ENCODE measurements around the gene CSAG3. TPM values are rescaled to one million over a fixed set of nuclear protein-coding genes. Genes with fewer than 3 reads are reported as not detected.
"Not testable (repeated sequence)": the region's sequence is repeated elsewhere in the genome, so short reads cannot be mapped to it uniquely, and the experiment has no call there.

CSAG3 gene
- total RNA-seq, 1 experiment from 2014 or later: not detected

GRCh38 chrX:152735860-152736511, 23.0 kb upstream of the CSAG3 start:
- H3K27me3 ChIP-seq (ENCODE audit: low read length): no peaks in the 10 kb centered on the region
- no peaks in the 10 kb centered on the region for H3K36me3 ChIP-seq (ENCODE audit: insufficient read depth, low read length)
- no peaks in the 10 kb centered on the region for H3K4me1 ChIP-seq (ENCODE audit: low read length)
- no peak overlapping the region for H3K9ac ChIP-seq (ENCODE audit: low read length)
- no peak for DNase-seq
- H3K9me2 ChIP-seq (replicated peaks; ENCODE audit: insufficient read depth, low read length): no peaks in the 10 kb centered on the region
- H2AFZ ChIP-seq (ENCODE audit: low read length): no peak overlapping the region
- H4K20me1 ChIP-seq (ENCODE audit: insufficient read depth, low read depth, low read length): no peaks in the 10 kb centered on the region
- no peak overlapping the region for H3K4me3 ChIP-seq (ENCODE audit: low read length)
- H3K9me3 ChIP-seq (ENCODE audit: low read length): no peaks in the 10 kb centered on the region
- H3K79me2 ChIP-seq (ENCODE audit: low read length): no peaks in the 10 kb centered on the region
- no peak overlapping the region for H3K4me2 ChIP-seq (ENCODE audit: low read depth, low read length, poor library complexity, severe bottlenecking)
- H3K27ac ChIP-seq (ENCODE audit: low read length): no peak overlapping the region

DNA sequence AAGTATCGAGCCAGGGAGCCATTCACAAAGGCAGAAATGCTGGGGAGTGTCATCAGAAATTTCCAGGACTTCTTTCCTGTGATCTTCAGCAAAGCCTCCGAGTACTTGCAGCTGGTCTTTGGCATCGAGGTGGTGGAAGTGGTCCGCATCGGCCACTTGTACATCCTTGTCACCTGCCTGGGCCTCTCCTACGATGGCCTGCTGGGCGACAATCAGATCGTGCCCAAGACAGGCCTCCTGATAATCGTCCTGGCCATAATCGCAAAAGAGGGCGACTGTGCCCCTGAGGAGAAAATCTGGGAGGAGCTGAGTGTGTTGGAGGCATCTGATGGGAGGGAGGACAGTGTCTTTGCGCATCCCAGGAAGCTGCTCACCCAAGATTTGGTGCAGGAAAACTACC, 22.5 kb upstream of the CSAG3 start:
- not testable (repeated sequence) for H3K36me3 ChIP-seq (ENCODE audit: insufficient read depth, low read length); H3K27me3 ChIP-seq (ENCODE audit: low read length); H3K9ac ChIP-seq (ENCODE audit: low read length); H3K4me1 ChIP-seq (ENCODE audit: low read length); H2AFZ ChIP-seq (ENCODE audit: low read length); H3K9me2 ChIP-seq (replicated peaks; ENCODE audit: insufficient read depth, low read length); H3K9me3 ChIP-seq (ENCODE audit: low read length); H3K79me2 ChIP-seq (ENCODE audit: low read length); H3K27ac ChIP-seq (ENCODE audit: low read length); H4K20me1 ChIP-seq (ENCODE audit: insufficient read depth, low read depth, low read length); H3K4me3 ChIP-seq (ENCODE audit: low read length); H3K4me2 ChIP-seq (ENCODE audit: low read depth, low read length, poor library complexity, severe bottlenecking); DNase-seq

GRCh38 chrX:152738560-152738959, 20.5 kb upstream of the CSAG3 start:
- H3K4me3 ChIP-seq (ENCODE audit: low read length): no peak overlapping the region
- no peaks in the 10 kb centered on the region for H3K9me3 ChIP-seq (ENCODE audit: low read length)

GRCh38 chrX:152753686-152754650, 5.0 kb upstream of the CSAG3 start, which contains the start of gene MAGEA2:
Gene MAGEA2, minus strand, starts transcription at chrX:152753842. Its CDS starts 2,479 bp downstream, at chrX:152751363.
- H3K27ac ChIP-seq (ENCODE audit: low read length); H3K27me3 ChIP-seq (ENCODE audit: low read length); H3K4me1 ChIP-seq (ENCODE audit: low read length); H3K9ac ChIP-seq (ENCODE audit: low read length); H3K4me2 ChIP-seq (ENCODE audit: low read depth, low read length, poor library complexity, severe bottlenecking); H3K4me3 ChIP-seq (ENCODE audit: low read length); H3K79me2 ChIP-seq (ENCODE audit: low read length); H3K9me2 ChIP-seq (replicated peaks; ENCODE audit: insufficient read depth, low read length); H2AFZ ChIP-seq (ENCODE audit: low read length); H3K36me3 ChIP-seq (ENCODE audit: insufficient read depth, low read length); H4K20me1 ChIP-seq (ENCODE audit: insufficient read depth, low read depth, low read length); H3K9me3 ChIP-seq (ENCODE audit: low read length); DNase-seq: not testable (repeated sequence)

More at GRCh38 chrX:152738560-152738959, 20.5 kb upstream of the CSAG3 start:
- H3K4me2 ChIP-seq (ENCODE audit: low read depth, low read length, poor library complexity, severe bottlenecking): no peak overlapping the region
- H3K27me3 ChIP-seq (ENCODE audit: low read length): no peaks in the 10 kb centered on the region
- no peaks in the 10 kb centered on the region for H3K4me1 ChIP-seq (ENCODE audit: low read length)
- H3K9me2 ChIP-seq (replicated peaks; ENCODE audit: insufficient read depth, low read length): no peaks in the 10 kb centered on the region
- DNase-seq: no peak
- no peak overlapping the region for H3K27ac ChIP-seq (ENCODE audit: low read length)
- no peak overlapping the region for H2AFZ ChIP-seq (ENCODE audit: low read length)
- H4K20me1 ChIP-seq (ENCODE audit: insufficient read depth, low read depth, low read length): no peaks in the 10 kb centered on the region
- H3K79me2 ChIP-seq (ENCODE audit: low read length): no peaks in the 10 kb centered on the region
- no peak overlapping the region for H3K9ac ChIP-seq (ENCODE audit: low read length)
- H3K36me3 ChIP-seq (ENCODE audit: insufficient read depth, low read length): no peaks in the 10 kb centered on the region

GRCh38 chrX:152754871-152755270, 4.1 kb upstream of the CSAG3 start:
- not testable (repeated sequence) for H3K4me1 ChIP-seq (ENCODE audit: low read length); H2AFZ ChIP-seq (ENCODE audit: low read length); H3K9me2 ChIP-seq (replicated peaks; ENCODE audit: insufficient read depth, low read length); H3K4me2 ChIP-seq (ENCODE audit: low read depth, low read length, poor library complexity, severe bottlenecking); H3K9ac ChIP-seq (ENCODE audit: low read length); DNase-seq; H3K9me3 ChIP-seq (ENCODE audit: low read length); H3K4me3 ChIP-seq (ENCODE audit: low read length); H3K27me3 ChIP-seq (ENCODE audit: low read length); H3K36me3 ChIP-seq (ENCODE audit: insufficient read depth, low read length); H3K27ac ChIP-seq (ENCODE audit: low read length); H3K79me2 ChIP-seq (ENCODE audit: low read length); H4K20me1 ChIP-seq (ENCODE audit: insufficient read depth, low read depth, low read length)

DNA sequence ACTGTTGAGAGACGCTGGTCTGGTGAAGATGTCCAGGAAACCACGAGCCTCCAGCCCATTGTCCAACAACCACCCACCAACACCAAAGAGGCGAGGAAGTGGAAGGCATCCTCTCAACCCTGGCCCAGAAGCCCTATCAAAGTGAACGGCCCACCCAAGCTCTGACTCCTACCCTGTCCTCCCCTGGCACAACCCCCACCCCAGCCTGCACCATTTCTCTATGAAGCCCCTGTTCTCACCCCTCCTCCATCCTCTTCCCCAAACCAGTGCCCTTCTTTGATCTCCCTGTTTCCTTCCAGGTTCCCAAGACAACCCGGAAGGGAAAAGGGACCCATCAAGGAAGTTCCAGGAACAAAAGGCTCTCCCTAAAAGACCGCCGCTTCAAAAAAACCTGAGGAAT, 526 bp downstream of the CSAG3 start:
- H3K79me2 ChIP-seq (ENCODE audit: low read length); H3K4me2 ChIP-seq (ENCODE audit: low read depth, low read length, poor library complexity, severe bottlenecking); H4K20me1 ChIP-seq (ENCODE audit: insufficient read depth, low read depth, low read length); H3K9me2 ChIP-seq (replicated peaks; ENCODE audit: insufficient read depth, low read length); H3K36me3 ChIP-seq (ENCODE audit: insufficient read depth, low read length); H3K27me3 ChIP-seq (ENCODE audit: low read length); H3K4me1 ChIP-seq (ENCODE audit: low read length); DNase-seq; H3K27ac ChIP-seq (ENCODE audit: low read length); H3K4me3 ChIP-seq (ENCODE audit: low read length); H3K9ac ChIP-seq (ENCODE audit: low read length); H3K9me3 ChIP-seq (ENCODE audit: low read length); H2AFZ ChIP-seq (ENCODE audit: low read length): not testable (repeated sequence)

GRCh38 chrX:152761582-152761981, 2.6 kb downstream of the CSAG3 start:
- H4K20me1 ChIP-seq (ENCODE audit: insufficient read depth, low read depth, low read length); H3K9ac ChIP-seq (ENCODE audit: low read length); H3K36me3 ChIP-seq (ENCODE audit: insufficient read depth, low read length); DNase-seq; H3K27ac ChIP-seq (ENCODE audit: low read length); H3K9me3 ChIP-seq (ENCODE audit: low read length); H2AFZ ChIP-seq (ENCODE audit: low read length); H3K4me2 ChIP-seq (ENCODE audit: low read depth, low read length, poor library complexity, severe bottlenecking); H3K4me1 ChIP-seq (ENCODE audit: low read length); H3K79me2 ChIP-seq (ENCODE audit: low read length); H3K9me2 ChIP-seq (replicated peaks; ENCODE audit: insufficient read depth, low read length); H3K27me3 ChIP-seq (ENCODE audit: low read length); H3K4me3 ChIP-seq (ENCODE audit: low read length): not testable (repeated sequence)

GRCh38 chrX:152766562-152766961, 7.5 kb downstream of the CSAG3 start:
- H3K27me3 ChIP-seq (ENCODE audit: low read length); H3K9me3 ChIP-seq (ENCODE audit: low read length); DNase-seq; H3K36me3 ChIP-seq (ENCODE audit: insufficient read depth, low read length); H2AFZ ChIP-seq (ENCODE audit: low read length); H3K79me2 ChIP-seq (ENCODE audit: low read length); H3K9ac ChIP-seq (ENCODE audit: low read length); H3K4me1 ChIP-seq (ENCODE audit: low read length); H4K20me1 ChIP-seq (ENCODE audit: insufficient read depth, low read depth, low read length); H3K27ac ChIP-seq (ENCODE audit: low read length); H3K9me2 ChIP-seq (replicated peaks; ENCODE audit: insufficient read depth, low read length); H3K4me2 ChIP-seq (ENCODE audit: low read depth, low read length, poor library complexity, severe bottlenecking); H3K4me3 ChIP-seq (ENCODE audit: low read length): not testable (repeated sequence)
